Astrocyte of the spinal cord (primary cell): Measurements from ENCODE around the gene GSG1L.

ENCODE experiments used
- DNase-seq: peaks from one replicate; pipeline ENCODE4 v3.0.0; 2011; ENCODE audit warnings: low read depth, low spot score
- H3K4me3 ChIP-seq: 2 replicates; pipeline ENCODE4 v1.5.1; 2011; ENCODE audit warnings: low read depth, mild to moderate bottlenecking, low read length, moderate library complexity
- in situ Hi-C: cut with HindIII; loops from 2 replicates; pipeline ENCODE4 v1.10.0; 2017; ENCODE audit warnings: low sequenced_read_pairs
- TF ChIP-seq, protein P1 (sequence below): IDR thresholded peaks from 2 replicates; pipeline ENCODE4 v1.5.1; 2012; ENCODE audit warnings: low read depth, mild to moderate bottlenecking, low read length, inconsistent platforms

GSG1L gene

GRCh38 chr16:27870116-27870798, 193.3 kb downstream of the GSG1L start:
- TF ChIP-seq, protein P1, sequence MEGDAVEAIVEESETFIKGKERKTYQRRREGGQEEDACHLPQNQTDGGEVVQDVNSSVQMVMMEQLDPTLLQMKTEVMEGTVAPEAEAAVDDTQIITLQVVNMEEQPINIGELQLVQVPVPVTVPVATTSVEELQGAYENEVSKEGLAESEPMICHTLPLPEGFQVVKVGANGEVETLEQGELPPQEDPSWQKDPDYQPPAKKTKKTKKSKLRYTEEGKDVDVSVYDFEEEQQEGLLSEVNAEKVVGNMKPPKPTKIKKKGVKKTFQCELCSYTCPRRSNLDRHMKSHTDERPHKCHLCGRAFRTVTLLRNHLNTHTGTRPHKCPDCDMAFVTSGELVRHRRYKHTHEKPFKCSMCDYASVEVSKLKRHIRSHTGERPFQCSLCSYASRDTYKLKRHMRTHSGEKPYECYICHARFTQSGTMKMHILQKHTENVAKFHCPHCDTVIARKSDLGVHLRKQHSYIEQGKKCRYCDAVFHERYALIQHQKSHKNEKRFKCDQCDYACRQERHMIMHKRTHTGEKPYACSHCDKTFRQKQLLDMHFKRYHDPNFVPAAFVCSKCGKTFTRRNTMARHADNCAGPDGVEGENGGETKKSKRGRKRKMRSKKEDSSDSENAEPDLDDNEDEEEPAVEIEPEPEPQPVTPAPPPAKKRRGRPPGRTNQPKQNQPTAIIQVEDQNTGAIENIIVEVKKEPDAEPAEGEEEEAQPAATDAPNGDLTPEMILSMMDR, result no peak
- in situ Hi-C loops, result no loop called here
- DNase-seq, result no peak
- H3K4me3 ChIP-seq, result no peak overlapping the region

DNA sequence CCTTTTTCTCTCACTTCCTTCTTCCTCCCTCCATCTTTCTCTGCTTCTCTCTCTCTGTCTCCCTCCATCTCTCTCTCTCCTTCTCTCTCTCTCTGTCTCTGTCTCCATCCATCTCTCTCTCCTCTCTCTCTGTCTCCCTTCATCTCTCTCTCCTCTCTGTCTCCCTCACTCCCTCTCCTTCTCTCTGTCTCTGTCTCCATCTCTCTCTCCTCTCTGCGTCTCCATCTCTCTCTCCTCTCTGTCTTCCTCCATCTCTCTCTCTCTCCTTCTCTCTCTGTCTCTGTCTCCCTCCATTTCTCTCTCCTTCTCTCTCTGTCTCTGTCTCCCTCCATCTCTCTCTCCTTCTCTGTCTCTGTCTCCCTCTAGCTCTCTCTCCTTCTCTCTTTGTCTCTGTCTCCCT, 194.1 kb downstream of the GSG1L start:
- in situ Hi-C loops, result no loop called here

GRCh38 chr16:27868180-27868579, 195.3 kb downstream of the GSG1L start:
- DNase-seq, result no peak
- no peak overlapping the region for H3K4me3 ChIP-seq
- TF ChIP-seq, protein P1, result no peak
- in situ Hi-C loops, result no loop called here

More for the DNA sequence above, 194.1 kb downstream of the GSG1L start:
- no peak for DNase-seq
- H3K4me3 ChIP-seq, result no peak overlapping the region
- TF ChIP-seq, protein P1, result no peak

GRCh38 chr16:27867122-27868110, 196.1 kb downstream of the GSG1L start:
- DNase-seq, result peak; percentile 68
- H3K4me3 ChIP-seq, result no peak overlapping the region
- TF ChIP-seq, protein P1, result peak; percentile 64
- in situ Hi-C loops, result no loop called here

DNA sequence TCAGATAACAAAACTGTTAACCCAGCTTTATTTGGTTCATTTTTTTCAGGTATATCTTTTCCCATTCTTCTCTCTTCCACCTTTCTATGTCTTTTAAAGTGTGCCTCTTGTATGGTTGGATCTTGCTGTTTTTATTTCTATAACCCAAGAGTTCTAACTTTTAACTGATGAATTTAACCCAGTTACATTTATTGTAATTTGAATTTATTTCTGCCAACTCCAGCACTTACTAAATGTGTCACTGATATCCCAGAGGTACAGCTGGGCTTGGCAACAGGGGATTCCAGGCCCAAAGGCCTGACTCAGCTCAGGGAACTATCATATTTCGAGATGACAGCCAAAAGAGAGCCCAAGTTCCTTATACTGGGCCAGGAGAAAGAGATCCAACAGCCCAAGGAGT, 200.1 kb downstream of the GSG1L start:
- TF ChIP-seq, protein P1, result no peak
- in situ Hi-C loops, result no loop called here
- no peak for DNase-seq
- H3K4me3 ChIP-seq, result no peak overlapping the region

DNA sequence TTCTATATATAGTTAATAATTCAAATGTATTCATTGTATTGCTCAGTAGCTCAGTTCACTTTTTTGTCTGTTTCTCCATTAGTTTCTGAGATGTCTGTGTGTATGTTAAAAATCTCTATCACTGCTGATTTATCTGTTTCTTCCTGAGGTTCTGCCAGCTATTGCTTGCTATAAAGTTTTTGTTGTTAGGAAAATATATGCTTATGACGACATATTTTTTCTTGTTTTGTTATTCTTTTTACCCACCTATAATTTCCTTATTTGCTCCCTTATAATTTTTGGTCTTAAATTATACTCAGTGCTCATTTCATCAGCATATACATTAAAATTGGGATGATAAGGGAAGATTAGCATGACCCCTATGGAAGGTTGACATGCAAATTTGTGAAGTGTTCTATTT, 200.6 kb downstream of the GSG1L start:
- in situ Hi-C loops, result no loop called here
- H3K4me3 ChIP-seq, result no peak overlapping the region
- TF ChIP-seq, protein P1, result no peak
- DNase-seq, result no peak
